Hepatocyte (in vitro differentiated cells): ENCODE measurements around the gene PTPRU. TPM values are rescaled to one million over a fixed set of nuclear protein-coding genes. Genes with fewer than 3 reads are reported as not detected.

Experiments used
- DNase-seq: peaks from one replicate; pipeline ENCODE4 v3.0.0-alpha.2; 2016; ENCODE audit warnings: low spot score
- H2AFZ ChIP-seq: fragments of 200-600 bp; sonication (generic); 2 replicates; pipeline ENCODE4 v1.6.0; 2016; ENCODE audit warnings: antibody characterized with exemption, mild to moderate bottlenecking
- H3K27ac ChIP-seq: fragments of 200-600 bp; sonication (generic); 2 replicates; pipeline ENCODE4 v1.5.1; 2016; ENCODE audit warnings: mild to moderate bottlenecking
- H3K27me3 ChIP-seq: fragments of 200-600 bp; sonication (generic); 2 replicates; pipeline ENCODE4 v1.6.1; 2016
- H3K36me3 ChIP-seq: fragments of 200-600 bp; sonication (generic); replicated peaks from 2 replicates; pipeline ENCODE4 v1.5.1; 2016; ENCODE audit warnings: low read depth; ENCODE audit not compliant: insufficient read depth
- H3K4me1 ChIP-seq: fragments of 200-600 bp; sonication (generic); 2 replicates; pipeline ENCODE4 v1.5.1; 2016; ENCODE audit warnings: mild to moderate bottlenecking, moderate library complexity; ENCODE audit not compliant: insufficient read depth
- H3K4me2 ChIP-seq: fragments of 200-600 bp; sonication (generic); 2 replicates; pipeline ENCODE4 v1.6.0; 2016
- H3K4me3 ChIP-seq: fragments of 200-600 bp; sonication (generic); 2 replicates; pipeline ENCODE4 v1.5.1; 2016; ENCODE audit warnings: mild to moderate bottlenecking
- H3K79me2 ChIP-seq: fragments of 200-600 bp; sonication (generic); 2 replicates; pipeline ENCODE4 v1.6.0; 2017; ENCODE audit warnings: mild to moderate bottlenecking
- H3K9me2 ChIP-seq: fragments of 200-600 bp; sonication (generic); replicated peaks from 2 replicates; pipeline ENCODE4 v1.6.0; 2017; ENCODE audit warnings: mild to moderate bottlenecking; ENCODE audit not compliant: insufficient read depth
- H3K9me3 ChIP-seq: fragments of 200-600 bp; sonication (generic); 2 replicates; pipeline ENCODE4 v1.5.1; 2016; ENCODE audit warnings: low read depth, mild to moderate bottlenecking
- H4K20me1 ChIP-seq: fragments of 200-600 bp; sonication (generic); 2 replicates; pipeline ENCODE4 v1.6.0; 2016; ENCODE audit warnings: mild to moderate bottlenecking; ENCODE audit not compliant: insufficient read depth, poor library complexity, severe bottlenecking
- CTCF ChIP-seq: fragments of 200-600 bp; sonication (generic); IDR thresholded peaks from 2 replicates; pipeline ENCODE4 v1.5.1; 2016; ENCODE audit warnings: antibody characterized with exemption, mild to moderate bottlenecking; ENCODE audit not compliant: poor library complexity
- EZH2 ChIP-seq: fragments of 200-600 bp; sonication (generic); IDR thresholded peaks from 2 replicates; pipeline ENCODE4 v1.6.1; 2016; ENCODE audit warnings: antibody characterized with exemption, mild to moderate bottlenecking, borderline replicate concordance
- EZH2phosphoT487 ChIP-seq: fragments of 200-600 bp; sonication (generic); IDR thresholded peaks from one replicate; pipeline ENCODE4 v1.6.1; 2018; ENCODE audit warnings: antibody characterized with exemption, mild to moderate bottlenecking, low read depth, moderate library complexity; ENCODE audit not compliant: unreplicated experiment, severe bottlenecking
- WGBS: methylation state at CpG from one replicate; pipeline ENCODE4 v1.1.6; 2016; ENCODE audit warnings: low lambda C conversion rate; ENCODE audit errors: missing lambda C conversion rate; 5-methylcytosine and 5-hydroxymethylcytosine counted together
- polyA plus RNA-seq: library from polyadenylated mRNA; unstranded; fragments of >200 nt; fragmentation: Nextera tagmentation; extraction: Ambion mirVana; gene quantifications from 2 replicates; pipeline ENCODE4 v1.2.1, GENCODE V29; 2016
- total RNA-seq: library from RNA; depleted of rRNA; stranded (reverse); fragments of >200 nt; gene quantifications from 2 replicates; pipeline ENCODE4 v1.2.3, GENCODE V29; 2014

Gene PTPRU
- total and polyA plus RNA-seq, 2 experiments from 2014 or later, result 34.3 to 38.7 TPM

GRCh38 chr1:29223521-29223920, 12.8 kb upstream of the PTPRU start:
- no peaks in the 10 kb centered on the region for H3K9me2 ChIP-seq
- H3K9me3 ChIP-seq, result no peaks in the 10 kb centered on the region
- H3K4me2 ChIP-seq, result no peak overlapping the region
- no peaks in the 10 kb centered on the region for H3K27me3 ChIP-seq
- no peak overlapping the region for H3K4me3 ChIP-seq
- no peaks in the 10 kb centered on the region for H3K79me2 ChIP-seq
- no peak for DNase-seq
- TF ChIP-seq CTCF (no peak), EZH2phosphoT487 (no peak), EZH2 (no peak)
- H4K20me1 ChIP-seq, result no peaks in the 10 kb centered on the region
- no peak overlapping the region for H3K27ac ChIP-seq
- H2AFZ ChIP-seq, result no peak overlapping the region
- no peaks in the 10 kb centered on the region for H3K4me1 ChIP-seq
- H3K36me3 ChIP-seq, result no peaks in the 10 kb centered on the region
- 83% methylated on average over 6 of the region's 6 CpGs for WGBS

GRCh38 chr1:29224356-29224837, 11.9 kb upstream of the PTPRU start:
- H3K27ac ChIP-seq, result no peak overlapping the region
- H3K4me1 ChIP-seq, result no peaks in the 10 kb centered on the region
- no peak overlapping the region for H3K4me2 ChIP-seq
- no peak for DNase-seq
- H3K4me3 ChIP-seq, result no peak overlapping the region
- H3K79me2 ChIP-seq, result peaks cover under 1% of the 10 kb centered on the region
- H3K27me3 ChIP-seq, result no peaks in the 10 kb centered on the region
- no peaks in the 10 kb centered on the region for H4K20me1 ChIP-seq
- no peaks in the 10 kb centered on the region for H3K36me3 ChIP-seq
- H3K9me3 ChIP-seq, result no peaks in the 10 kb centered on the region
- 84% methylated on average over 5 of the region's 5 CpGs for WGBS
- no peak overlapping the region for H2AFZ ChIP-seq
- TF ChIP-seq EZH2phosphoT487 (no peak), EZH2 (no peak), CTCF (no peak)
- H3K9me2 ChIP-seq, result no peaks in the 10 kb centered on the region

GRCh38 chr1:29225361-29225760, 11.0 kb upstream of the PTPRU start:
- Histone ChIP-seq H3K9me3 (no peaks in the 10 kb centered on the region), H3K27ac (no peak overlapping the region), H3K27me3 (no peaks in the 10 kb centered on the region), H3K9me2 (no peaks in the 10 kb centered on the region), H3K4me3 (no peak overlapping the region), H2AFZ (no peak overlapping the region), H4K20me1 (no peaks in the 10 kb centered on the region), H3K36me3 (no peaks in the 10 kb centered on the region), H3K79me2 (peaks cover 10% of the 10 kb centered on the region), H3K4me1 (no peaks in the 10 kb centered on the region), H3K4me2 (no peak overlapping the region)
- 90% methylated on average over 4 of the region's 4 CpGs for WGBS
- TF ChIP-seq EZH2 (no peak), EZH2phosphoT487 (no peak), CTCF (no peak)
- DNase-seq, result no peak

GRCh38 chr1:29227511-29227910, 8.8 kb upstream of the PTPRU start:
- no peak for TF ChIP-seq EZH2phosphoT487
- TF ChIP-seq EZH2, result no peak
- no peak for TF ChIP-seq CTCF
- no peak for DNase-seq
- 88% methylated on average over 5 of the region's 5 CpGs for WGBS
- peak overlapping the region; percentile 65 for H3K27ac ChIP-seq
- H4K20me1 ChIP-seq, result no peaks in the 10 kb centered on the region
- H3K79me2 ChIP-seq, result peaks cover 12% of the 10 kb centered on the region
- no peaks in the 10 kb centered on the region for H3K9me2 ChIP-seq
- no peak overlapping the region for H3K4me2 ChIP-seq
- no peaks in the 10 kb centered on the region for H3K27me3 ChIP-seq
- no peak overlapping the region for H2AFZ ChIP-seq
- H3K4me3 ChIP-seq, result no peak overlapping the region
- no peaks in the 10 kb centered on the region for H3K9me3 ChIP-seq
- H3K4me1 ChIP-seq, result no peaks in the 10 kb centered on the region
- no peaks in the 10 kb centered on the region for H3K36me3 ChIP-seq
